ENCODE data around the gene MEIS1.

MEIS1 gene

DNA sequence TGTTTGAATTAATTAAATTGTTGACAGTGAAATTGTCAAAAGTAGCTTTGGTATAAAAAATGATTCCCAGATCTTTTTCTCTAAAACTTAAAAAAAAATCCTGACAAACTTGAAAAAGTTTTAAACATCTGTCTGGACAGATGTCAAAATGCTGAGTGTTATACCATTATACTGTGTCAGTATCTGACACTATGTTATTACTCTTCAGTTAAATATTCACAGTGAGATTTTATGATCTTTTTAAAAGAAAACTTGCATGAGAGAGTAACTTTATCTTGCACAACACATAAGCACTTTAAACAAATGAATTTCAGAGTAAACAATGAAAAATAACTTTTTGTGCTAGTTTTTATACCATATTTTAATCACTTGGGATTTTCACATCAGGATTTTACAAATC lies 167.4 kb downstream of the MEIS1 start:
- no peak overlapping the region for H3K4me3 ChIP-seq (ENCODE audit: low read length)
- TF ChIP-seq CTCF (IDR thresholded peaks at IDR 0.05; ENCODE audit: low read depth, low read length, poor library complexity, severe bottlenecking): no peak
- TF ChIP-seq EZH2phosphoT487 (IDR thresholded peaks at IDR 0.05; ENCODE audit: borderline replicate concordance, low read length): no peak
- H3K9me2 ChIP-seq (replicated peaks; ENCODE audit: control insufficient read depth, low read length): no peaks in the 10 kb centered on the region
- no peaks in the 10 kb centered on the region for H3F3A ChIP-seq (ENCODE audit: control insufficient read depth, insufficient read depth)
- no peak overlapping the region for H3K27ac ChIP-seq (ENCODE audit: low read depth, low read length)
- no peaks in the 10 kb centered on the region for H3K27me3 ChIP-seq (ENCODE audit: control insufficient read depth, low read length)
- no peaks in the 10 kb centered on the region for H3K36me3 ChIP-seq (ENCODE audit: control insufficient read depth, low read length)
- no peaks in the 10 kb centered on the region for H3K9me3 ChIP-seq (ENCODE audit: control insufficient read depth, insufficient read depth, low read length)
- H4K20me1 ChIP-seq (ENCODE audit: control insufficient read depth, insufficient read depth, low read depth, low read length): no peaks in the 10 kb centered on the region
- H3K4me2 ChIP-seq (ENCODE audit: low read length): no peak overlapping the region
- no peaks in the 10 kb centered on the region for H3K4me1 ChIP-seq (ENCODE audit: control insufficient read depth, low read length)
- H3K79me2 ChIP-seq (ENCODE audit: control insufficient read depth, low read length): no peaks in the 10 kb centered on the region

DNA sequence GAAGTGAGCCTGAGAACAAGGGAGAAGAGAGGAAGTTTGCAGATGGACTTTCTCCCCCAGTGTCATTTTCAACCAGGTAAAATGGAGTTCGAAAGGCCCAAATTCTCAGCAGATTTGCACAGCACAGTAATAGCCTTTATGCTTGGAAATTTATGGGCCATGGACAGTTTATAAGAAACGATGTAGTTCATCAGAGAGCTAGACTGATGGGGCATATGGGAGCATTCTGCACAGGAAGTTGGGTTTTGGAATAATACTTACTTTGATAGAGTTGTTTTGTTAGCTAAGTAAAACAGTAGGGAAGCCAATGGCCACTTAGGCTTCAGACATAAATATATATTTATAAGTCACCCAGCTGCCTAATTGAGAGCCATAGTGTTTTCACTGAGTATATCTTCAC lies 169.4 kb downstream of the MEIS1 start:
- Histone ChIP-seq H3K27ac (ENCODE audit: low read depth, low read length) (no peak overlapping the region), H3K9me2 (replicated peaks; ENCODE audit: control insufficient read depth, low read length) (no peaks in the 10 kb centered on the region), H3K9me3 (ENCODE audit: control insufficient read depth, insufficient read depth, low read length) (no peaks in the 10 kb centered on the region), H3K36me3 (ENCODE audit: control insufficient read depth, low read length) (no peaks in the 10 kb centered on the region), H3K4me2 (ENCODE audit: low read length) (no peak overlapping the region), H3K4me1 (ENCODE audit: control insufficient read depth, low read length) (no peaks in the 10 kb centered on the region), H3F3A (ENCODE audit: control insufficient read depth, insufficient read depth) (no peaks in the 10 kb centered on the region), H3K79me2 (ENCODE audit: control insufficient read depth, low read length) (no peaks in the 10 kb centered on the region), H3K4me3 (ENCODE audit: low read length) (no peak overlapping the region), H4K20me1 (ENCODE audit: control insufficient read depth, insufficient read depth, low read depth, low read length) (no peaks in the 10 kb centered on the region), H3K27me3 (ENCODE audit: control insufficient read depth, low read length) (no peaks in the 10 kb centered on the region)
- TF ChIP-seq CTCF (IDR thresholded peaks at IDR 0.05; ENCODE audit: low read depth, low read length, poor library complexity, severe bottlenecking): no peak
- no peak for TF ChIP-seq EZH2phosphoT487 (IDR thresholded peaks at IDR 0.05; ENCODE audit: borderline replicate concordance, low read length)

GRCh38 chr2:66604976-66605375 lies 170.1 kb downstream of the MEIS1 start:
- no peaks in the 10 kb centered on the region for H3K79me2 ChIP-seq (ENCODE audit: control insufficient read depth, low read length)
- no peak for TF ChIP-seq CTCF (IDR thresholded peaks at IDR 0.05; ENCODE audit: low read depth, low read length, poor library complexity, severe bottlenecking)
- TF ChIP-seq EZH2phosphoT487 (IDR thresholded peaks at IDR 0.05; ENCODE audit: borderline replicate concordance, low read length): no peak
- H3K9me3 ChIP-seq (ENCODE audit: control insufficient read depth, insufficient read depth, low read length): no peaks in the 10 kb centered on the region
- H3K4me2 ChIP-seq (ENCODE audit: low read length): no peak overlapping the region
- H3K36me3 ChIP-seq (ENCODE audit: control insufficient read depth, low read length): no peaks in the 10 kb centered on the region
- H3K4me1 ChIP-seq (ENCODE audit: control insufficient read depth, low read length): no peaks in the 10 kb centered on the region
- no peak overlapping the region for H3K4me3 ChIP-seq (ENCODE audit: low read length)
- no peaks in the 10 kb centered on the region for H4K20me1 ChIP-seq (ENCODE audit: control insufficient read depth, insufficient read depth, low read depth, low read length)
- H3F3A ChIP-seq (ENCODE audit: control insufficient read depth, insufficient read depth): no peaks in the 10 kb centered on the region
- H3K9me2 ChIP-seq (replicated peaks; ENCODE audit: control insufficient read depth, low read length): no peaks in the 10 kb centered on the region
- no peaks in the 10 kb centered on the region for H3K27me3 ChIP-seq (ENCODE audit: control insufficient read depth, low read length)
- no peak overlapping the region for H3K27ac ChIP-seq (ENCODE audit: low read depth, low read length)

DNA sequence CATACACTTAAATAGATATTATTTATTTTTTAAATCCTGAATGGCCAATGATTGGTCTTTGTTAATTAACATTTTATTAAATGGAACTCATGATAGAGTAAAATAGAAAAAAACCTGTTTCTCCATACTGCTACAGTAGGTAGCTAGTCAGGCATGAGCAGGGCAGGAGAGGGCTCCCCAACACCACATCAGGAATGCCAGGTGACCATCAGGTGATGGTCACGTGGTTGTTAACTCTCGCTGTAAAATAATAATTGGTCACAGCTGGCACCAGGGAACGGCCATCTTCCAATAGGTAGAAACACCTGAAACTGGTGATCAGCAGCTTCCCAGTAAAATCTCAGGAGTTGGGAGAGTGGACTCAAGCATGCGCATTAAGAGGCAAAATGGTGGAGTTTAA lies 172.2 kb downstream of the MEIS1 start:
- Histone ChIP-seq H3K27me3 (ENCODE audit: control insufficient read depth, low read length) (no peaks in the 10 kb centered on the region), H3K4me2 (ENCODE audit: low read length) (no peak overlapping the region), H3K4me3 (ENCODE audit: low read length) (no peak overlapping the region), H3K9me3 (ENCODE audit: control insufficient read depth, insufficient read depth, low read length) (no peaks in the 10 kb centered on the region), H3K4me1 (ENCODE audit: control insufficient read depth, low read length) (no peaks in the 10 kb centered on the region), H3K27ac (ENCODE audit: low read depth, low read length) (no peak overlapping the region), H3K9me2 (replicated peaks; ENCODE audit: control insufficient read depth, low read length) (no peaks in the 10 kb centered on the region), H3F3A (ENCODE audit: control insufficient read depth, insufficient read depth) (no peaks in the 10 kb centered on the region), H3K79me2 (ENCODE audit: control insufficient read depth, low read length) (no peaks in the 10 kb centered on the region), H4K20me1 (ENCODE audit: control insufficient read depth, insufficient read depth, low read depth, low read length) (no peaks in the 10 kb centered on the region), H3K36me3 (ENCODE audit: control insufficient read depth, low read length) (no peaks in the 10 kb centered on the region)
- TF ChIP-seq EZH2phosphoT487 (IDR thresholded peaks at IDR 0.05; ENCODE audit: borderline replicate concordance, low read length) (no peak), CTCF (IDR thresholded peaks at IDR 0.05; ENCODE audit: low read depth, low read length, poor library complexity, severe bottlenecking) (no peak)
